Ammon's horn (tissue), 1 donor: Measurements from ENCODE around the gene CLIC5.

Experiments
- DNase-seq: peaks from one replicate; pipeline ENCODE4 v3.0.0-alpha.2; 2016; ENCODE audit warnings: low spot score

Gene CLIC5

DNA sequence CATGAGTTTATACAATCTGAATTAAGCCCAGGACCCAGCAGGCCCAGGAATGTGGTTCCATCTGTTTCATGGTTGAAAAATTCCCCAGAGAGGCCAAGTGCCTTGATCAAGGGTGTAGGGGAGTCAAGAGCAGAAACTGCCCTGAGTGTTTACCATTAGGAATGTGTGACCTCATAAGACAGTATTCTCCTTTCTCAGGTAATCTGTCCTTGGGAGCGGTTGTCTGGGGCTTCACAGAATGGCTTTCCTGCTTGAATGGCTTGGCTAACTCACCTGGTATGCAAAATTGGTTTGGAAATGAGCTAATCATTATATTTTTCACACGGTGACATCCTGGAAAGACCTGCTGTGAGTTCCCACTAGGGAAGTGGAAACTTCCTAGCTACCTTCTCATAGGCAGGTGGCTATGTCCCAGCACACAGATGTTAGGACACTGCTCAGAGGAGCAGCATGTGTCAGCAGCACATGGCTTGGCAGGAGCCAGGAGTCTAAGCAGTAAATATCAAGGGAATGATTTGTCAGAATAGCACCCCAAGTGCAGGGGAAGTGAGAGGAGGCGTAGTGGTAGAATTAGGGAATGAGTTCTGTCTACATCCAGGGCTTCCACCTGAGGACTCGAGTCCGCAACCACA, 17.7 kb downstream of the CLIC5 start:
- DNase-seq, result no peak

DNA sequence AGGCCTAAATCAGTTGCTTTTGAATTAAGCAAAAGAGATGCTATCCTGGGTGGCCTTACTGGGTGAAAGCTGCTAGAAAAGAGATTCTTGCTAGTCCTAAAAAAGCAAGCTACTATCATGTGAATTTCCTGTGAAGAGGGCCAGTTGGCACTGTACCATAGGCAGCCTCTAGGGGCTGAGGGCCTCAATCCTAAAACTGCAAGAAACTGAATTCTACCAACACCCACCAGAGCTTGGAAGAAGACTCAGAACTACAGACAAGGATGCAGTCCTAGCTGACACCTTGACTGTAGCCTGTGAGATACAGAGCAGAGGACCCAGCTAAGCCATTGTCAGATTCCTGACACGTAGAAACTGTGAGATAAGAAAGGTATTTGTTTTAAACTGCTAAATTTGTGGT, 24.5 kb downstream of the CLIC5 start:
- no peak for DNase-seq

DNA sequence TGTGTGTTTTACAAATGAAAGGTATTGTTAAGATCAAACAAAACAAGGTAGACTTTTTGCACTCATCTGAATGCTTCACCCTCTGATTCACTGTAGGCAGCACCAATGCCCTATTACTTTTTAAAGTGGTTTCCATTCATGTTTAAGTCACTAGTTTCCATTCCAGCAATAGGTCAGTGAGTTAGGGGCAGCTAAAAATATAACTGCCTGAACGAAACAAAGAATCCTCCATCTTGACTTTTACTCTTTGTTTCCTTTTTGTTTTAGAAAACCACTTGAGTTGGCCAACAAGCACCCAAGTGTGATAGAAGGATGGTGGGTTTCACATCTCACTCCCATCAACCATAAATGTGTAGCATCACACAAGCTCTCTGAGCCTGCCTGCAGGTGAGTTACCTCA, 25.5 kb downstream of the CLIC5 start:
- DNase-seq, result no peak

DNA sequence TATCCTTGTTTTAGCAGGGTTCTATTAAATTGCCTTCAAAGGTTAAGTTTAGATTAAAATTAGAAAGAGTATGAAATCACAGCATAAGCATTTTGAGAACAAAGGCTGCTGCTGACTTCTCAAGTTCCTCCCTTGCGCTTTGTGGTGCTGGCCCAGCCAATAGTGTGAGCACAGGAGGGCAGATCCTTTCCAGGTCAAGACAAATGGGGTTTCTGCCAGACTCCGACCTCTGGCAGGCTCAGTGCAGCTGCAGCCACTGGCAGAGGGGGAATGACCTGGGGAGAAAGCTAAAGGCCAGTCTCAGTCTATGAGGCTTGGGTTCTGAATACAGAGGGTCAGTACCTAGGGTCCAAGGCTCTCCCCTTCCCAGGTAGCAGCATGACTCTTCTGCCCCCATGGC, 27.0 kb downstream of the CLIC5 start:
- no peak for DNase-seq

DNA sequence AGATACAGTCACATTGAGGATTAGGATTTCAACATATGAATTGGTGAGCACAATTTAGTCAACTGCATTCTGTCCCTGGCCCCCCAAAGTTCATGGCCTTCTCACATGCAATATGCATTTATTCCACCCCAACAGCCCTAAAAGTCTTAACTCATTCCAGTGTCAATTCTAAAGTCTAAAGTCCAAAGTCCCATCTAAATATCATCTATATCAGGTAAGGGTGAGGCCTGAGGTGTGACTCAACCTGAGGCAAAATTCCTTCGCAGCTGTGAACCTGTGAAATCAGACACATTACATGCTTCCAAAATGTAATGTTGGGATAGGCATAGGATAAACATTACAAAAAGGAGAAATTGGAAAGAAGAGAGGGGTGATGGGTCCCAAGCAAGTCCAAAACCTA, 27.8 kb downstream of the CLIC5 start:
- no peak for DNase-seq

DNA sequence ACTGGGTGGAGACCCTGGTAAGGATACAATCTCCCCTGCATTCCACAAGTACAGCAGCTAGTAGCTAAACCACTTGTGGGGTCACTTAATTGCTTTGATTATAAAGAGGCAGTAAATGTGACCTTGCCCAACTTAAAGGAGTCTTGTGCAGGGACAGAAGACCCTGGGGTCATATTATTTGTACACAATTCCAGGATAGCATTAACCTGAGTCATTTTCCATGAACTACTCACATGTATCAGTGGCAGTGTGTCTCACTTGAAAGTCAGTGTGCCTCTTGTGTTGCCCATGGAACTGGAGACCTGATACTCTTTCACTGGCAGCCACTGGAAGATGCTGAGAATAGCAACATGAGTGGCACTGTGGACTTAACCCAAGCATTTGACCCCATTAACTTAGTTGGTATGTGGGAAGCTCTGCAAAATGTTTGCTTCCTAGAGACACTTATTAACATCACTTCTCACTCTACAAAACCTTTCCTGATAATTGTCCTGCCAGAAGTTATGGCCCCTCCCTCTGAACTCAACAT, 28.9 kb downstream of the CLIC5 start:
- no peak for DNase-seq

DNA sequence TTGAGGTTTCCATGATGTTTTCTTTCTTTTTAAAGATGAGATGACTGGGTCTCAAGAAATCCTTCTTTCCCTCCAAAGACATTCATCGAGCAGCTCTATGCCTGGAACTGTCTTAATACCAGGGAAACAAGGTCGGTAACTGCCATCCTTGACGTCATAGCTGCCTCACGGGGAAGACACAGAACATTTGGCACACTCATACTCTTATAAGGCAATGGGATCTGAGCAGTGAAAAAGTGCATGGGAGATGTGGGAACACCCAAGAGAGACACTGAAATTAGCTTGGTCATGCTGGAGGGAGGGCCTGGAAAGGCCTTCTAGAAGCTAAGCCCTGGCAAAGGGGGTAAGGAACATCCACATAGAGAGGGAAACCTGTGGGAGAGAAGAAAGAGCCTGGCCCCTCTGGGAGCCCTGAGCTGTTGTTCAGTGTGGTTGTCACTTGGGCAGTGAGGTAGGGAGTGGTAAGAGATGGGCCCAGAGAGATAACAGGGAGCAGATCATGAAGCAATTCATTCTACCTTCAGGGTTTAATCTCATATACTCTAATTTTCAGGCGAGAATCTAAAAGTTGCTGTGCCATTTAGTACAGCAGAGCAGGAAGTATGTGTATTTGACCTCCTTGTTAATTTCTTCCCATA, 30.8 kb downstream of the CLIC5 start:
- no peak for DNase-seq

DNA sequence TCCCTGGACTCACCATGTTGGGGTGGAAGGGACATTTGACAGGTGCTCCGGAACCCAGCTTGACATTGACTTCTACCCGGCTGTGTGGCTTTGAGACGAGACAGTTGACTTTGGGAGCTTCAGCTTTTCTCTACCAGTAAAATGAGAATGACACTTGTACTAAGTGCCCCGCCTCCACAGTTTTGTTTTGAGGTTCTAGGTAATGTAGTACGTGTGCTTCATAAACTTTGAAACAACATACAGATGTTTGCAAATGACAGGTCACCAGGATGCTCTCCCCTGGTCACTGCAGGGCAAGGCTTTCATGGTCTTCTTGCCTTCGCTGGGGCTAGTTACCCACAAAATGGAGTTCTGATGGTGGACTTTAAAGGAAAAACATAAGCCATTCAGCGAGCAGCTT, 31.3 kb downstream of the CLIC5 start:
- DNase-seq, result no peak

DNA sequence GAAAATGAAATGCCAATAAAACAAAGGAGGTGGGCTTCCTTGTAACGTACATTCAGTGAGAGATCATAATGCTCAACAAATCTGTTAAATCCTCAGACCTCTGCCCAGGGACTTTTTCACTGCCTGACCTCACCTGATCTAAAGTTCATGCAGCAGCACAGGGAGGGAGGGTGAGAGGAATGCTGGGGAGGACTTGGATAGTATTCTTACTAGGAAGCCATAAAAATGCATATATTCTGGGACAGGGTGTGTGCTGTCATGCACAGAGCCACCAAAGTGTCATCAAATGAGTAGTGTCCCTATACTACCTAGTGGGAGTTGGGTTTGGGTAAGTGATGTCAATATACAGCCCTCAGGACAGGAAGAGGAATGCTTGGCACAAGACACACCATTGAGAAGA, 32.6 kb downstream of the CLIC5 start:
- DNase-seq, result no peak

DNA sequence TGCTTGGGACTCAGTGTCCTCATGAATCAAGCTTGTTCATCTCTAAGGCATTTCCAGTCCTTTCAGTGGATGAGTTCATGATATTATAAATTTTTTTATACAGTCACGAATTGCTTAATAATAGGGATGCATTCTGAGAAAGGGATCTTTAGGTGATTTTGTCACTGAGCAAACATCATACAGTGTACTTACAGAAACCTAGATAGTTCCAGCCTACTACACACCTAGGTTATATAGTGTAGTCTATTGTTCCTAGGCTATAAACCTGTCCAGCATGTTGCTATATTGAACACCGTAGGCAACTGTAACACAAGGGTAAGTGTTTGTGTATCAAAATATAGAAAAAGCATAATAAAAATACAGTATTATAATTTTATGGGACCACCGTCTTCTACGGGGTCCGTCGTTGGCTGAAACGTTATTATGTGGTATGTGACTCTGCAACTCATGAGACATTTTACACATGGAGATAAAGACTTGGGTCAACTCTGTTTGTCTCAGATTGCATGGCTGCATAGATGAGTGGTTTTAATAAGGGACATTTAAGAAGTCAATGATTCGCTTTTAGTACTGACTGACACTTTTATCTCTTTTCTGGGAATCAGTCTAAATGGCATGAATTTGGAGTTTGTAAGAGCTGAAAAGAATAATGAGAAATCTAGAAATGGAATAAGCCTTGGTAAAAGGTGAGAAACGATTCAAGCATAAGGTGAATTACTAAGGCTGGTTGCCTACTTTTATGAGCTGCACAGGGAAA, 33.2 kb downstream of the CLIC5 start:
- no peak for DNase-seq

DNA sequence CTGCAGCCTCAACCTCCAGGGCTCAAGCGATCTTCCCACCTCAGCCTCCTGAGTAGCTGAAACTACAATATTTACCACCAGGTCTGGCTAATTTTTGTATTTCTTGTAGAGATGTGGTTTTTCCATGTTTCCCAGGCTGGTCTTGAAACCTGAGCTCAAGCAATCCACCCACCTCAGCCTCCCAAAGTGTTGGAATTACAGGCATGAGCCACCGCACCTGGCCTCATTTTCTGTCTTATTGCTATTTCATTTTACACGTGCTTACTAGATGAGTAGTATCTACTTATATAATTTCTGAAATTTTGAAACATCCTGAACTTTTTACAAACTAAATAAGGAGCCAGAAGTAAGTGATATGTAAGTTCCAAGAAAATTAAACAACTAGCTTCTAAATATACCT, 34.6 kb downstream of the CLIC5 start:
- no peak for DNase-seq

DNA sequence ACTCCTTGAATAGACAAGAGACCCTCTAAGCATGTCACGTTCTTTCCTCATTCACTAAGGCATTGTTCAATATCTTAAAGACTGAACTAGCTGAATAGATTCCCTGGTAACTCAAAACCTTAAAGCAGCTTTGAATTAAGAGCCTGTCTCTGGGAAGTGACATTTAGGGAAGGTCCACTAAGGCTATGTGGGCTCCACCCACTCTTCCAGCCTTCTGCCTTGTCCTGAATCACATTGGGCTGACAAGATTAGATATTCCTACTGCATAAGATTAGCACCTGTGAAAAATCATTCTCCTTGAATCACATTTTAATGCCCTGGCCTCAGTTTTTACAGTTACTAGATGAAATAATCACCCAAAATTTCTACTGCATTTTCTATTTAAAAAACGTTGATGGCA, 36.3 kb downstream of the CLIC5 start:
- DNase-seq, result no peak

DNA sequence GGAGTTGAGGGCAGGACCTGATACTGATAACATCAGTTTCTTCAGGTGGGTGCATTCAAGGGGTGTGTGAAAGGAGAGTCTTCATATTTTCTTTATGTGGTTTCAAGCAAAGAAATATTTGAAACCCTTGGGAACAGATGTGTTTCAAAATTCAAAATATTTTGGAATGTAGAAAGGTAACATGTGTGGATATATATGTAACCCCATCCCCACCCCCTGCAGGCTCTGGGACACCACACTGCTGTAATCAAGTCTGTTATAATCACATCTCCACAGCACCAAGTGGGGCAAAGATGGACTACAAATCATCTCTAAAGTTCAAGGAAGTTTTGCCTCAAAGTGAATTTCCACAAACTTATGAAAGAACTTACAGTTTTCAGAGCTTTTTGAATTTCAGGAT, 41.1 kb downstream of the CLIC5 start:
- DNase-seq, result no peak

DNA sequence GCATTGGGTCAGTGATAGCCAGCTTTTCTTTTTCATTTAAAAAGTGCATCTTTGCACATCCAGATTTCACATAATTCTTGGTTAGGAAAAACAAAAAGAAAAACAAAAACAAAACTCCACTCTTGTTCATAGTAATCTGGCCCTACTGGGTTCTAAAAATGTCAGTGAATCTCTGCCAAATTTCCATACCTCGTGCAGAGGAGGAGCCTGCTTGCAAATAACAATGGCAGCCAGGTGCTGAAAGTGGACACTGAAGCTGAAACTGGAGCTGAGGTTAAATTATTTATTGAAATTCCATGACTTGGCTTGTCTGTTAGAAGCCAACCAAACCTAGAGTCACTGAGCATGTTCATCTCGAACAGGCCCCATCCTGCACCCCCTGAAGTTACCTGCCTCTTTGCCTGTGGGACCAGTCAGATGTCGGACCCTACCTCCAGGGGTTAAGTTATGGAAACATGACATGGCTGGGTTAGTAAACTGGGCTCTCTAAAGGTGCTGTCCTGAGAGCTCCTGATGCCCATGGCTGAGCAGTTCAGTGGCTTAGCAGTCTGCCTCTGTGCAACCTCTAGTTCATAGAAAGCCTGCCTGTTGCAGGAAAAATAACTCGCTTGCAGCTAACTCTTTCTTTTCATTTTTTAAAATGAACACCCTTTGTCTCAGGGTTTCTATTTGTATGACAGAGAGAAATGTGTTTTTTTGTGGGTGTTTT, 42.7 kb downstream of the CLIC5 start:
- no peak for DNase-seq

DNA sequence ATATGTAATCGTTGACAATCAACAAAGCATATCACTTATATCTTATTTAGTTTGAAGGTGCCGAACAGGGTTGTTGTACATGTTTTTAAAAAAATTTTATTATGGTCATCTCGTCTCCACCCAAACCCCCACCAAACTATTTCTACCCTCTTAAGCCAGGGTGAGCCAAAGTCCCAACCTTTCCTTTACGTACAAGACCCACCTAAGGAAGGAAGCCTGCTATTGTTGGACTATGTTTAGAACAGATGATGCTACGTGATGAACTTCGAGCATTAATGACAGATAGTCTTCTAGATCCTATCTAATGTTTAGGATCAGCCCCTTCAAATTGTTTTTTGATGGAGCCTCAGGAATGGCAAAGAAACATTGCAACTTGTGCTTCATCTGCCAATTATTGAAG, 44.4 kb downstream of the CLIC5 start:
- no peak for DNase-seq

DNA sequence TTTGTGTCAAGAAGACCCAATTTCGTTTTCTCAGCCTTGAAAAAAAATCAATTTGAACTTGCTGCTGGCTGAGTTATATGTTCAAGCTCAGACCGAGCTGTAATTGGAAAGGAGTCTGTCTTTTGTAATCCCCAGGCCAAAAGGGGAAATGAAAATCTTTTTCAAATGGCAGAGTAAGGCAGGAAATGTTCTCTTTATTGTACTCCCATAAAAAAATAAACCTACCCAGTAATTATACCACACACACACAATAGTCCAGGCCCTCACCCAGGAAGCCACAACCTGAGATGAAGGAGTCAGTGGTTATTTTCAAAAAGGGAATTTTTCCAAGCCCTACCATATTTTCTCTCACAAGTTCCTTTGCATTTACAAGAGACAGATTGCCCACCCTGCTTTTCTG, 45.3 kb downstream of the CLIC5 start:
- DNase-seq, result no peak

DNA sequence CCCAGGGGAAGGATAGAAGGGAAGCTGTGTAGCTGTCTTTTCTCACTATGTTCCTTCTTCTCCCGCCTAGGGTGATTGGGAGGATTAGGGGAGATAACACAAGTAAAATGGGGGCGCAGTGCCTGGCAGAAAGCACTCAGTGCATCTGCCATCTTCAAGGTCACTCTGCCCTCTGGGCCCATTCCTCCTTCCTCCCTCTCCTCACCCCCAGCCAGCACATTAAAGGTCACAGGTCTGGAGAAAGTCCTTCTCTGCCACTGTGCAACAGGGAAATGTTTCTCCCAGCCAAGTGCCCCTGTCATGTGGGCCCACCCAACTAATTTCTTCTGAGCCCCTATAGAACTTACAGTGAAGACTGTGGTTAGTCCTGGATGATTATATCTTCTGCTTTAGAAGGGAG, 45.8 kb downstream of the CLIC5 start:
- DNase-seq, result no peak

DNA sequence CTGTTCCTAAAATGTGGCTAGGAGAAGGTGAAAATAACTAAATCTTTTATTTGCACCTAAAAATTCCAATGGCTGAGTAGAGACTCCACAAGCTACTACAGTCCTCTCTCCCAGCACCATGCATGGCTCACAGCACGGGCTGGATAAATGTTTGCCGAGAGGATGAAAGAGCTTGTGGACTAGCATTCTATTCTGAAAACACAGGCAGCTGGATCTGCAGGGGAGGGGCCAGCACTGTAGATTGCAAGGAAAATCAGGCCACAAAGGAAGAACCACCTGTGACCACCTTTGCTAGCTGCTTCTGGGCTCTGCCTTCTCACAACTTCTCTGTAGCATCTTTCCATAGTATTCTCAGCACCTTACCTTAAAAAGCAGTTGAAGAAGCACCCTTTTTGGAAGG, 46.6 kb downstream of the CLIC5 start:
- no peak for DNase-seq

DNA sequence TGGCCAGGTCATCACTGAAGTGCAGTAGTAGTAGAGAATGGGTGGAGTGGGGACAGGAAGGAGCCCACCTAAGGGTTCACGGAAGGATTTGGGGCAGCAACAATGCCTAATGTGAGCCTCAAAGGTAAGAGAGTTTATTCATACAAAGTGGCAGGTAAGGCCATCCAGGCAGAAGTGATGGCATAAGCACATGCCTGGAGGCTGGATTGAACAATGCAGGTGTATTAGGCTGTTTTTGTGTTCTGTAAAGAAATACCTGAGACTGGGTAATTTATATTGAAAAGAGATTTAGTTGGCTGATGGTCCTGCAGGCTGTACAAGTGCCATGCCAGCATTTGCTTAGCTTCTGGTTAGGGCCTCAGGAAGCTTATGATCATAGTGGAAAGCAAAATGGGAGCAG, 48.3 kb downstream of the CLIC5 start:
- no peak for DNase-seq

DNA sequence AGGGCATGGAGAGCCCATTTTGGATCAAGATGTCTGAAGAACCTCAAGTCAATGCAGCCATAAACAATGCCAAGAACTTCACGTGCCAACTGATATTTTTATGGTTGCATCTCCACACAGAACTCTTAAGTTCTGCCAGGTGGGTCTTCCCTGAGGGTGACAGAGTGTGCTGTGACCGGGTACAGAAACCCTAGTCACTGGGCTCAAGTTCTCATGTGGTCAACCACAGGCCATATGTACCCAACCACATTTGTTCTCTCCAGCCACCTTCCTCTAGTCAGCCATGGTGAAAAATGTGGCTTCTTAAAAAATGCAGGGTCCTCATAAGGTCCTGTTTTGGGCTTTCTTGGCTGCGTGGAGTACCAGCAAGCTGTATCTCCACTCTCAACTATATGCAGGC, 48.9 kb downstream of the CLIC5 start:
- no peak for DNase-seq

DNA sequence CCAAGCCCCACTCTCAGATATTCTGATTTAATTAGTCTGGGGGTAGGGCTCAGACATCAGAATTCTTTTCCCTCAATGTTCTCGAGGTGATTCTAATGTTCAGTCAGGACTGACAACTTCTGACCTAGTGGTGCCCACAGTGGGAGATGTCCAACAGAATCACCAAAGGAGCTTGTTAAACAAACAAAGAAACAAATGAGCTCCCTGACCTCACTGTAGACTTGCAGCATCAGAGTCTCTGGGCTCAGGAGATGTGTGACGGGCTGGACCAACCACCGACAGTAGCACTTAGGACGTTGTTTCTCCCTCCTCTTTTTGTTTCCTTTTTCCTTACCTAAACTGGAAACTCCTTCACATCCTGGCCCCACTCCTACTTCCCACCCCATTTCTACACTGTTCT, 49.3 kb downstream of the CLIC5 start:
- DNase-seq, result no peak

DNA sequence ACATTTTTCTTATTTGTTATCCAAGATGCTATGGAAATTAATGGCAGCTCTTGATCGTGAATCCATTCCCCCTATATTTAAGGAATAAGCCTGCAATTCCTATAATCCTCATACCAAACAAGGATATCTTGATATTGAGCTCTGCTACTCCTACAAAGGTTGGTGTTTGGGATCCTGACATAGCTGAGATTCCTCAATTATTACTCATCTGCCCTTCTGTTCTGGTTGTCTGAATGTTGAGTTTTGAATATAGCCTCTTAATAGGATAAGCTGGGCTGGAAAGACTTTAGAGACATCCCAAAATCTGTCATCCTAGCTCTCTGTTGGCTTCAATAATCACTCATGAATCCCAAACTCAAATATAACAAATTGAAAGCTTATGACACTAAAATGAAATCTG, 49.9 kb downstream of the CLIC5 start:
- no peak for DNase-seq

DNA sequence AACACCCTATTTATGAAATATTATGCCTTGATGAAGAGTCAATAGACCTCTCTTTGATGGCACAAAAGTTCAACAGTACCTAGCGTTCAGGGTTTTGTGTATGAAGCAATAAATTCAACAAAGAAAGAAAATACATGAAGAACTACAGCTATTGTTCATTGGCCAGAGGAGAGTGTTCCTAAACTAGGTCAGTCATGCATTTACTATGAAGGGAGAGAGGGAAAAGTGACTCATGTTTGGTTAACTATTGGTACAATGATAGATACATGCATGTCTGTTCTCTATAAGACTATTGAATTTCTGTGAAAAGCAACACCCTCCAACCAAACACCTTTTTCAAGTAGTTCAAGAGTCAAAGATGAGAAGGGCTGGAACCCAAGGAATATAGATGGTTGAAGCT, 50.7 kb downstream of the CLIC5 start:
- no peak for DNase-seq
